Keratinocyte (primary cell): ENCODE results near the gene RER1. TPM values are rescaled to one million over a fixed set of nuclear protein-coding genes. Genes with fewer than 3 reads are reported as not detected.

Experiments used
- DNase-seq: peaks from one replicate; pipeline ENCODE4 v3.0.0-alpha.2; 2011; ENCODE audit warnings: low read depth, missing footprints, low spot score
- FAIRE-seq: peaks from 2 replicates; lab custom pipeline; 2011; peaks lifted over from hg19 to GRCh38; lab: Jason Lieb, UNC
- H2AFZ ChIP-seq: 2 replicates; pipeline ENCODE4 v1.6.0; 2012; ENCODE audit warnings: low read length, control low read depth, inconsistent platforms; ENCODE audit not compliant: control insufficient read depth
- H3K27ac ChIP-seq: 2 replicates; pipeline ENCODE4 v1.5.1; 2011; ENCODE audit warnings: low read length; ENCODE audit not compliant: control insufficient read depth, insufficient read depth
- H3K27me3 ChIP-seq: 3 replicates; pipeline ENCODE4 v1.6.0; 2011; ENCODE audit warnings: low read length; ENCODE audit not compliant: control insufficient read depth, insufficient read depth; ENCODE audit errors: extremely low read depth
- H3K36me3 ChIP-seq, 2 experiments: 2 replicates in 1 of 2; 3 replicates in 1 of 2; pipeline ENCODE4 v1.5.1; 2011; ENCODE audit warnings: low read length in 2 of 2, mild to moderate bottlenecking in 1 of 2; ENCODE audit not compliant: control insufficient read depth in 2 of 2, insufficient read depth in 2 of 2; ENCODE audit errors: extremely low read depth in 1 of 2
- H3K4me1 ChIP-seq: 3 replicates; pipeline ENCODE4 v1.5.1; 2011; ENCODE audit warnings: low read length; ENCODE audit not compliant: control insufficient read depth, insufficient read depth; ENCODE audit errors: extremely low read depth
- H3K4me2 ChIP-seq: 3 replicates; pipeline ENCODE4 v1.6.0; 2011; ENCODE audit warnings: low read depth, low read length; ENCODE audit not compliant: control insufficient read depth, insufficient read depth; ENCODE audit errors: extremely low read depth
- H3K4me3 ChIP-seq, 3 experiments: fragments of 200-600 bp in 1 of 3; sonication (generic) in 1 of 3; 2 replicates in 2 of 3; 3 replicates in 1 of 3; pipeline ENCODE4 v1.5.1; 2011 to 2016; ENCODE audit warnings: low read length in 3 of 3, mild to moderate bottlenecking in 3 of 3, control low read depth in 2 of 3, inconsistent platforms in 1 of 3, low read depth in 1 of 3, mixed read lengths in 1 of 3, mixed run types in 1 of 3, moderate library complexity in 1 of 3; ENCODE audit not compliant: control insufficient read depth in 2 of 3, insufficient read depth in 2 of 3; ENCODE audit errors: extremely low read depth in 1 of 3
- H3K79me2 ChIP-seq: 2 replicates; pipeline ENCODE4 v1.6.0; 2012; ENCODE audit warnings: low read length; ENCODE audit not compliant: control insufficient read depth, insufficient read depth
- H3K9ac ChIP-seq: 3 replicates; pipeline ENCODE4 v1.6.0; 2011; ENCODE audit warnings: low read length; ENCODE audit not compliant: control insufficient read depth, insufficient read depth; ENCODE audit errors: extremely low read depth
- H3K9me1 ChIP-seq: 3 replicates; pipeline ENCODE4 v1.6.0; 2011; ENCODE audit warnings: low read length; ENCODE audit not compliant: control insufficient read depth, insufficient read depth; ENCODE audit errors: extremely low read depth
- H3K9me3 ChIP-seq: 2 replicates; pipeline ENCODE4 v1.5.1; 2012; ENCODE audit warnings: low read depth, low read length; ENCODE audit not compliant: control insufficient read depth
- H4K20me1 ChIP-seq: 3 replicates; pipeline ENCODE4 v1.6.0; 2011; ENCODE audit warnings: low read length; ENCODE audit not compliant: control insufficient read depth, insufficient read depth; ENCODE audit errors: extremely low read depth
- EZH2 ChIP-seq: IDR thresholded peaks from one replicate; pipeline ENCODE4 v1.6.1; 2012; ENCODE audit warnings: inconsistent platforms, mild to moderate bottlenecking, low read length, moderate library complexity
- dilution Hi-C: fragments of 300-500 bp; cut with MboI; formaldehyde crosslinking; loops from one replicate; pipeline ENCODE4 v1.7.0; 2020; ENCODE audit warnings: low sequenced_read_pairs; ENCODE audit not compliant: extremely low pct_ligation_motif_present
- polyA plus RNA-seq, 5 experiments: library from polyadenylated mRNA; depleted of rRNA in 3 of 5; stranded (reverse) in 3 of 5; stranded (forward) in 1 of 5; unstranded in 1 of 5; fragments of >200 nt; gene quantifications; 1 replicate in 1 of 5; 2 replicates in 3 of 5; 3 replicates in 1 of 5; pipeline versions ENCODE4 v1.2.1 to v1.2.3, GENCODE V29; 2011 to 2012; ENCODE audit warnings: missing spikeins in 2 of 5, low read depth in 1 of 5, low replicate concordance in 1 of 5
- TF ChIP-seq, protein P1 (sequence below), 3 experiments: IDR thresholded peaks in 1 of 3; conservative IDR thresholded peaks in 1 of 3; optimal IDR thresholded peaks in 1 of 3; 2 replicates in 2 of 3; 3 replicates in 1 of 3; pipeline versions ENCODE3 to v1.5.1; 2011; ENCODE audit warnings: low read length in 3 of 3, mild to moderate bottlenecking in 3 of 3, moderate library complexity in 2 of 3, control low read depth in 1 of 3, inconsistent platforms in 1 of 3; ENCODE audit not compliant: insufficient read depth in 2 of 3; ENCODE audit errors: extremely low read depth in 1 of 3

RER1 gene
- polyA plus RNA-seq, 1 donor (not counting 4 experiments of a cell fraction or from before 2014, with no cell fraction given): 297 TPM

DNA sequence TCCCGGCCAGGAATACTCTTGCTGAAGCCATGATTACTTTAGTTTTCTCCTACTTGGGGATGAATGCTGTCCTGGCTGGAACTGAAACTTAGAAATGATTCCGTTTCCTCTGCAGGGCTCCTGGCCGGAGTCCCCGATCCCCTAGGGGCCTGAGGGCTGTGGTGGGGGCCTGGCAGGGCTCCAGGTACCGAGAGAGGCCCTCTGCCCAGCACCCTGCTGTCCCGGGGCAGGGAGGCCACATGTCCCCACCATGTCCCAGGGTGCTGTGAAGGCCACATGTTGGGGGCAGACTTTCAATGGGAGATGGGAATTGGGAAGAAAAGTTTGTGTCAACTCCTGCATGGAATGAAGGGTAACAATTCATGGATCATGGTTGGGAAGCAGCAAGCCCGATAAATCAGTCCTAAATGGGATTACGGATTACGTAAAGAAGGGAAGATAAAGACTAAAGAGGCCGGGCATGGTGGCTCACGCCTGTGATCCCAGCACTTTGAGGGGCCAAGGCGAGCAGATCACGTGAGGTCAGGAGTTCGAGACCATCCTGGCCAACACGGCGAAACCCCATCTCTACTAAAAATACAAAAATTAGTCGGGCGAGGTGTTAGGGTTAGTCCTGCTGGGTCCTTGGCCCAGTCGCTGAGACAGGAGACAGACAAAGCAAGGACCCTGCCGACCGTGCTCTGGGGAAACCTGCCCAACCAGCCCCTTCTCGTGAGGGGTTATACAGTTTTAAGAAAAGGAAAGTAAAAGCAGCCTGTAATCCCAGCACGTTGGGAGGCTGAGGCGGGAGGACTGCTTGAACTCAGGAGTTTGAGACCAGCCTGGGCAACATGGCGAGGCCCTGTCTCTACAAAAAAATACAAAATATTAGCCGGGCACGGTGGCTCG, 37.8 kb upstream of the RER1 start:
- no peak for FAIRE-seq
- Histone ChIP-seq H3K27me3 (peaks cover 30% of the 10 kb centered on the region), H3K9ac (no peak overlapping the region), H2AFZ (no peak overlapping the region), H3K79me2 (no peaks in the 10 kb centered on the region), H3K4me3 (no peak overlapping the region), H3K9me1 (no peaks in the 10 kb centered on the region), H3K9me3 (no peaks in the 10 kb centered on the region), H3K4me1 (no peaks in the 10 kb centered on the region), H3K36me3 (no peaks in the 10 kb centered on the region), H3K27ac (no peak overlapping the region), H3K4me2 (no peak overlapping the region), H4K20me1 (no peaks in the 10 kb centered on the region)
- no peak for TF ChIP-seq EZH2
- TF ChIP-seq, protein P1, sequence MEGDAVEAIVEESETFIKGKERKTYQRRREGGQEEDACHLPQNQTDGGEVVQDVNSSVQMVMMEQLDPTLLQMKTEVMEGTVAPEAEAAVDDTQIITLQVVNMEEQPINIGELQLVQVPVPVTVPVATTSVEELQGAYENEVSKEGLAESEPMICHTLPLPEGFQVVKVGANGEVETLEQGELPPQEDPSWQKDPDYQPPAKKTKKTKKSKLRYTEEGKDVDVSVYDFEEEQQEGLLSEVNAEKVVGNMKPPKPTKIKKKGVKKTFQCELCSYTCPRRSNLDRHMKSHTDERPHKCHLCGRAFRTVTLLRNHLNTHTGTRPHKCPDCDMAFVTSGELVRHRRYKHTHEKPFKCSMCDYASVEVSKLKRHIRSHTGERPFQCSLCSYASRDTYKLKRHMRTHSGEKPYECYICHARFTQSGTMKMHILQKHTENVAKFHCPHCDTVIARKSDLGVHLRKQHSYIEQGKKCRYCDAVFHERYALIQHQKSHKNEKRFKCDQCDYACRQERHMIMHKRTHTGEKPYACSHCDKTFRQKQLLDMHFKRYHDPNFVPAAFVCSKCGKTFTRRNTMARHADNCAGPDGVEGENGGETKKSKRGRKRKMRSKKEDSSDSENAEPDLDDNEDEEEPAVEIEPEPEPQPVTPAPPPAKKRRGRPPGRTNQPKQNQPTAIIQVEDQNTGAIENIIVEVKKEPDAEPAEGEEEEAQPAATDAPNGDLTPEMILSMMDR (optimal IDR thresholded peaks at IDR 0.05 in 1 of 3, IDR thresholded peaks at IDR 0.05 in 1 of 3, conservative IDR thresholded peaks at IDR 0.05 in 1 of 3; ENCODE audit: extremely low read depth in 1 of 3, insufficient read depth in 2 of 3, low read length in 3 of 3): no peak
- no peak for DNase-seq
- dilution Hi-C loops: no loop called here

DNA sequence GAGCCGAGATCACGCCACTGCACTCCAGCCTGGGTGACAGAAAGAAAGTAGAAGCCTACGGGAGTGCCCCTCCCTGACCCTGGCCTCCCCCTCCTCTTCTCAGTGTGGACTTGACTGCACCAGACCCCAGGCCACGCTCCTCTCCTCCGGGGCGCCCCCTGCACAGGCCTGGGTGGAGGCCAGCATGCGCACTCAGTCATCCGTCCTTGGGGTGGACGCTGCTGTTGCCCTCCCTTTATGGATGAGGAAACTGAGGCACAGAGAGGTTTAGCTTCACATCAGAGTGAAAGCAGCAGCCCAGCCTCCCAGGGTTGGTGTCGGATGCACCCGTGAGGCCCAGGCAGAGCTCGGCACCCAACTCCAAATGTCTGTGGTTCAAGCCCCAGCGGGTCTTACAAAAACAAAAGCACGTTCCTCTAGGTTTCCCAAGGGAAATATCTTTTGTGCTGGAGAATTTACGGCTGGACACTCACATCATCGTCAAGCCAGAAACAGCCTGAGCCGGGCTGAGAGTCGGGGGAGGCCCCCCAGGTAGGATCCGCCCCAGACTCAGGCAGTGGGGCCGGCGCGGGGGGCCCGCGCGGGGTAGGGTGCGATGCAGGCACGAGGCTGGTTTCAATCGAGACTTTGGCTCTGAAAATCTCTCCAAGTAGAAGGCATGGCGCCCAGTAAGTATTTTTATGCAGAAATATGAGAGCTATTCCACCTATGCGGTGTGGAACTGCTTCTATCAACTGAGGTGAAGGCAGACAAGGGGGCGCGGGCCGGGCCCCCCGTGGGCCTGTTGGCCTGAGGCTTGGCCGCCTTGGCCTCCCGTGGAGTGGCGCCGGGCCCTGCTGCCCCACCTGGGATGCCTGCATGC, 36.9 kb upstream of the RER1 start:
- dilution Hi-C loops: no loop called here
- Histone ChIP-seq H3K9ac (no peak overlapping the region), H2AFZ (no peak overlapping the region), H3K79me2 (no peaks in the 10 kb centered on the region), H3K4me1 (no peaks in the 10 kb centered on the region), H3K27ac (no peak overlapping the region), H3K9me3 (no peaks in the 10 kb centered on the region), H3K9me1 (no peaks in the 10 kb centered on the region), H4K20me1 (no peaks in the 10 kb centered on the region), H3K36me3 (no peaks in the 10 kb centered on the region), H3K27me3 (peaks cover 30% of the 10 kb centered on the region), H3K4me2 (no peak overlapping the region), H3K4me3 (no peak overlapping the region)
- FAIRE-seq: no peak
- TF ChIP-seq, protein P1 (optimal IDR thresholded peaks at IDR 0.05 in 1 of 3, IDR thresholded peaks at IDR 0.05 in 1 of 3, conservative IDR thresholded peaks at IDR 0.05 in 1 of 3; ENCODE audit: extremely low read depth in 1 of 3, insufficient read depth in 2 of 3, low read length in 3 of 3): no peak
- TF ChIP-seq EZH2: no peak
- DNase-seq: no peak
